MCF 10A (cell line): ENCODE measurements around the gene PMM1. TPM values are rescaled to one million over a fixed set of nuclear protein-coding genes. Genes with fewer than 3 reads are reported as not detected.
A peak's percentile ranks its signal among the peaks of the same experiment; 100 is the strongest.

Source experiments
- BruUV-seq: library from RNA; stranded (reverse); fragments of 400-500 nt; replicated peaks from 2 replicates; lab custom pipeline; 2021; lab: Mats Ljungman, UMichigan
- CTCF ChIA-PET: fragments of 300-600 bp; sonication (Branson Sonifier 250); formaldehyde crosslinking; extraction: SDS; loops from one replicate; lab custom pipeline; 2021; ENCODE audit warnings: antibody characterized with exemption, inconsistent platforms; lab: Yijun Ruan, JAX
- POLR2A ChIA-PET: fragments of 300-600, 350-650 bp; sonication (Branson Sonifier 250); formaldehyde crosslinking; extraction: SDS; loops from one replicate; lab custom pipeline; 2020; ENCODE audit warnings: antibody characterized with exemption, inconsistent platforms; lab: Yijun Ruan, JAX
- DNase-seq: peaks from one replicate; pipeline ENCODE4 v3.0.0-alpha.2; 2018; ENCODE audit not compliant: unreplicated experiment
- H3K27ac Mint-ChIP-seq: one replicate; pipeline ENCODE4 v1.8.0; 2022; ENCODE audit warnings: mild to moderate bottlenecking, low read depth, mixed read lengths; ENCODE audit not compliant: unreplicated experiment
- H3K27me3 Mint-ChIP-seq: one replicate; pipeline ENCODE4 v1.8.0; 2022; ENCODE audit warnings: mixed read lengths; ENCODE audit not compliant: insufficient read depth, unreplicated experiment
- H3K36me3 Mint-ChIP-seq: one replicate; pipeline ENCODE4 v1.8.0; 2022; ENCODE audit warnings: mild to moderate bottlenecking, moderate library complexity, mixed read lengths; ENCODE audit not compliant: insufficient read depth, unreplicated experiment
- H3K4me1 Mint-ChIP-seq: one replicate; pipeline ENCODE4 v1.8.0; 2022; ENCODE audit warnings: mixed read lengths; ENCODE audit not compliant: insufficient read depth, unreplicated experiment
- H3K4me3 Mint-ChIP-seq: one replicate; pipeline ENCODE4 v1.8.0; 2022; ENCODE audit warnings: mild to moderate bottlenecking, moderate library complexity, mixed read lengths; ENCODE audit not compliant: unreplicated experiment
- H3K9me3 Mint-ChIP-seq: one replicate; pipeline ENCODE4 v1.8.0; 2022; ENCODE audit warnings: mixed read lengths; ENCODE audit not compliant: unreplicated experiment
- intact Hi-C: fragments of 100-400 bp; cut with micrococcal nuclease; formaldehyde crosslinking; loops from 2 replicates; pipeline ENCODE4 v1.14.1; 2022
- total RNA-seq: library from RNA; stranded (reverse); gene quantifications from 2 replicates; pipeline ENCODE4 v1.2.3, GENCODE V29; 2022
- TF ChIP-seq, protein P1 (sequence below): fragments of 200-600 bp; IDR thresholded peaks from one replicate; pipeline ENCODE4 v1.8.0; 2022; ENCODE audit warnings: antibody characterized with exemption, mild to moderate bottlenecking; ENCODE audit not compliant: unreplicated experiment

Gene PMM1
- total RNA-seq, 1 experiment from 2014 or later, result 29.9 TPM

DNA sequence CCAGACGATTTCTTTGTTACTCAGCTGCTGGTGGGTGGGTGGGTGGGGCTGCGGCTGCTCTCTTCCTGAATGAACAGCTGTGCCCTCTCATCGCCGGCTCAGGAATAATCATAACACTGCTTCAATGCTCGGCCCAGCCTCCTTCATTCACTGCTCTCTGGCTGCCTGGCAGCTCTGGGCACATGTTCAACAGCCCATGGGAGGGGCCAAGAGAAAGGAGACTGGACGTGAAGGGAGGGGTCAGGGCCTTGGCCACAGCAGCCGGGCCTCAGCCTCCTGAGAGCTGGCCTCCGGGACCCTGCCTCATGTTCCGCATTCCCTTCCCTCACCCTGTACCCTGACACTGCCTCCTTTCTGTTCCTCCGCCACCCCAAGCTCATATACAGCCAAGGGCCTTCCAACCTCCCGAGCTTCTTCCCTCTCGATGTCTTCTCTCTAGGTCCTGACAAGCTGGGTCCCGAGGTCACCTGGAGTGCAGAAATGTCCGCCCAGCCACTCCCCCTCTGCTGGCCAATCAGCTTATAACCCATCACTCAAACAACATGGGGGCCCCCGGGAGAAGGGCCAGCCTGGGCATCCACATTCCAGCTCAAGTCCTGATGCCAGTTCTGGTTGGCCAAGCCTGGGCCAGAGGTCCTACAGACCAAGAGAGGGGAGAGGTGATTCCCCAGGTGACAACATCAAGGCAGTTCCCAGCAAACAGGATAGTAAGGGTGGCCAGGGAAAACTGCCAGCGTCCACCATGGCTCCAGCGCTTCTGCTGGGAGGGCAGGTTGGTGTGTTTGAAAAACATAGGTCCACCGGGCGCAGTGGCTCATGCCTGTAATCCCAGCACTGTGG lies 32.0 kb downstream of the PMM1 start:
- Mint-ChIP-seq H3K4me3 (no peak overlapping the region), H3K27me3 (no peaks in the 10 kb centered on the region), H3K27ac (no peak overlapping the region), H3K36me3 (no peaks in the 10 kb centered on the region), H3K4me1 (peaks cover 8% of the 10 kb centered on the region), H3K9me3 (no peaks in the 10 kb centered on the region)
- TF ChIP-seq, protein P1, sequence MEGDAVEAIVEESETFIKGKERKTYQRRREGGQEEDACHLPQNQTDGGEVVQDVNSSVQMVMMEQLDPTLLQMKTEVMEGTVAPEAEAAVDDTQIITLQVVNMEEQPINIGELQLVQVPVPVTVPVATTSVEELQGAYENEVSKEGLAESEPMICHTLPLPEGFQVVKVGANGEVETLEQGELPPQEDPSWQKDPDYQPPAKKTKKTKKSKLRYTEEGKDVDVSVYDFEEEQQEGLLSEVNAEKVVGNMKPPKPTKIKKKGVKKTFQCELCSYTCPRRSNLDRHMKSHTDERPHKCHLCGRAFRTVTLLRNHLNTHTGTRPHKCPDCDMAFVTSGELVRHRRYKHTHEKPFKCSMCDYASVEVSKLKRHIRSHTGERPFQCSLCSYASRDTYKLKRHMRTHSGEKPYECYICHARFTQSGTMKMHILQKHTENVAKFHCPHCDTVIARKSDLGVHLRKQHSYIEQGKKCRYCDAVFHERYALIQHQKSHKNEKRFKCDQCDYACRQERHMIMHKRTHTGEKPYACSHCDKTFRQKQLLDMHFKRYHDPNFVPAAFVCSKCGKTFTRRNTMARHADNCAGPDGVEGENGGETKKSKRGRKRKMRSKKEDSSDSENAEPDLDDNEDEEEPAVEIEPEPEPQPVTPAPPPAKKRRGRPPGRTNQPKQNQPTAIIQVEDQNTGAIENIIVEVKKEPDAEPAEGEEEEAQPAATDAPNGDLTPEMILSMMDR, result no peak
- CTCF ChIA-PET, result interaction anchor here (0.9 to 1.1 kb wide), 2 partner anchors 40 to 139 kb away, joined by 3 read pairs; no protein-coding TSS in a partner anchor
- intact Hi-C loops, result no loop called here
- BruUV-seq, result no TSS peak
- peak; percentile 50 for DNase-seq
- POLR2A ChIA-PET, result interaction anchor here (0.6 to 1.2 kb wide), 6 partner anchors 11 to 105 kb away, joined by 3 read pairs; partner anchors contain the start of genes PMM1 and XRCC6

DNA sequence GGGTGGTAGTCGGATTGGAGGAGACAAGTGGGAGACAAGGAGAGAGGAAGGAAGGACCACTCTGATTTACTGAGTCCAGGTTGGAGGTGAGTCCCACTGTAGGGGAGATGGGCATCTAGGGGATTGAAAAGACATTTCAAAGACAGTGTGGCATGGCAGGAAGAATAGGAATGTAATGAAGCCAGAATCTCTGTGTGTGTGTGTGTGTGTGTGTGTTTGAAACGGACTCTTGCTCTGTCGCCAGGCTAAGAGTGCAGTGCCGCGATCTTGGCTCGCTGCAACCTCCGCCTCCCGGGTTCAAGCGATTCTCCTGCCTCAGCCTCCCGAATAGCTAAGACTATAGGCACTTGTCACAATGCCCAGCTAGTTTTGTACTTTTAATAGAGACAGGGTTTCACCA lies 33.1 kb downstream of the PMM1 start:
- intact Hi-C loops, result no loop called here
- BruUV-seq, result no TSS peak
- no peaks in the 10 kb centered on the region for H3K9me3 Mint-ChIP-seq
- CTCF ChIA-PET, result interaction anchor here (1.1 kb wide), 1 partner anchor 138 kb away, joined by 3 read pairs; no protein-coding TSS in a partner anchor
- no peak overlapping the region for H3K27ac Mint-ChIP-seq
- TF ChIP-seq, protein P1, result no peak
- H3K27me3 Mint-ChIP-seq, result no peaks in the 10 kb centered on the region
- H3K4me3 Mint-ChIP-seq, result no peak overlapping the region
- no peak for DNase-seq
- H3K36me3 Mint-ChIP-seq, result no peaks in the 10 kb centered on the region
- POLR2A ChIA-PET, result interaction anchor here (0.9 to 1.2 kb wide), 3 partner anchors 13 to 65 kb away, joined by 3 read pairs; partner anchors contain the start of genes PMM1 and XRCC6
- peaks cover 8% of the 10 kb centered on the region for H3K4me1 Mint-ChIP-seq

DNA sequence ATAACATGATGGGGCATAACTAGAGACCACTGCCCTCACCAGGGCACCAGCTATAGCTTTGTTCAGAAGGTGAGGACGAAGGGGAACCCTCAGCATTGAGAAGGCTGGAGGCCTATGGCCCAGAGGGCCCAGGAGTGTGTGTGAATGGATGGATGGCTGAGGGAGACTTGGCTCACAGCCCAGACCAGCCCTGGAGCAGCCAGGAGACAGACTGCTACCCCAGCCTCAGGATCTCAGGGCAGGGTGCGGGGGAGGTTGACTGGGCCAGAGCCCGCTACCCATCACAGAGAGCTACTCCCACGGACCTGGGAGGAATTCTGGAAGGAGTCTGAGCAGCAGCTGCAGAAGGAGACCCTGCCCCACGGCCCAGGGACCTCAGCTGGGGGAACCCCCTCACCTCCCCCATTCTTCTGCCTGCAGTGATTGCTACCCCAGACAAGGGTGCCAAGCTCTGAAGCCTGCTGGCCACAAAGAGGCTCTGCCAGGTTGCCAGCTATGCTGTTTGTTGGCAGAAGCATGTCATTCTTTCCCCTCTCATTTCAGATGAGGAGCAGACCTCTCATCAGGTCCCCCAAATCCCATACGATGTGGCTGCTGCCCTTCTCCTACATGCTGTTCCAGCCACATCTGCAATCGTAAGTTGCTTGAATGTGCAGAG lies 34.2 kb downstream of the PMM1 start:
- H3K9me3 Mint-ChIP-seq, result no peaks in the 10 kb centered on the region
- no peak overlapping the region for H3K4me3 Mint-ChIP-seq
- ChIA-PET CTCF (no interaction called here), POLR2A (interaction anchor here (0.8 to 0.9 kb wide), 2 partner anchors 12 to 13 kb away, joined by 3 read pairs; no protein-coding TSS in a partner anchor)
- no peaks in the 10 kb centered on the region for H3K4me1 Mint-ChIP-seq
- H3K27me3 Mint-ChIP-seq, result no peaks in the 10 kb centered on the region
- H3K27ac Mint-ChIP-seq, result no peak overlapping the region
- BruUV-seq, result no TSS peak
- DNase-seq, result no peak
- TF ChIP-seq, protein P1, result no peak
- intact Hi-C loops, result no loop called here
- H3K36me3 Mint-ChIP-seq, result no peaks in the 10 kb centered on the region
